Endothelial cell of umbilical vein (primary cell): ENCODE results near the gene SARS2. TPM values are rescaled to one million over a fixed set of nuclear protein-coding genes. Genes with fewer than 3 reads are reported as not detected.

Source experiments
- BruUV-seq: library from RNA; stranded (reverse); fragments of 400-500 nt; replicated peaks from 2 replicates; lab custom pipeline; 2021; lab: Mats Ljungman, UMichigan
- CTCF ChIA-PET: fragments of 300-600, 350-600 bp; sonication (Branson Sonifier 250); formaldehyde crosslinking; loops from one replicate; lab custom pipeline; 2021; ENCODE audit warnings: antibody characterized with exemption, inconsistent platforms; lab: Charles Lee
- POLR2A ChIA-PET: fragments of 300-600, 350-600 bp; sonication (Branson Sonifier 250); formaldehyde crosslinking; loops from one replicate; lab custom pipeline; 2021; ENCODE audit warnings: antibody characterized with exemption, inconsistent platforms; lab: Charles Lee
- DNase-seq: peaks from one replicate; pipeline ENCODE4 v3.0.0-alpha.2; 2011; ENCODE audit warnings: low read depth, low spot score
- FAIRE-seq: peaks from 2 replicates; lab custom pipeline; 2011; peaks lifted over from hg19 to GRCh38; lab: Jason Lieb, UNC
- H2AFZ ChIP-seq: 2 replicates; pipeline ENCODE4 v1.6.0; 2012; ENCODE audit warnings: low read depth, low read length, control low read depth, inconsistent platforms
- H3K27ac ChIP-seq: 2 replicates; pipeline ENCODE4 v1.5.1; 2011; ENCODE audit warnings: low read depth, mild to moderate bottlenecking, control low read depth, low read length, moderate library complexity; ENCODE audit not compliant: insufficient read depth
- H3K27me3 ChIP-seq, 2 experiments: 2 replicates each; pipeline versions ENCODE4 v1.6.0 to v1.6.1; 2011; ENCODE audit warnings: low read length in 2 of 2, mixed read lengths in 1 of 2; ENCODE audit not compliant: control insufficient read depth in 2 of 2, insufficient read depth in 2 of 2
- H3K36me3 ChIP-seq, 2 experiments: 2 replicates in 1 of 2; 3 replicates in 1 of 2; pipeline ENCODE4 v1.5.1; 2011; ENCODE audit warnings: low read length in 2 of 2, mild to moderate bottlenecking in 1 of 2, moderate library complexity in 1 of 2; ENCODE audit not compliant: control insufficient read depth in 2 of 2, insufficient read depth in 2 of 2; ENCODE audit errors: extremely low read depth in 1 of 2
- H3K4me1 ChIP-seq: 3 replicates; pipeline ENCODE4 v1.5.1; 2011; ENCODE audit warnings: mild to moderate bottlenecking, low read length; ENCODE audit not compliant: control insufficient read depth, insufficient read depth; ENCODE audit errors: extremely low read depth
- H3K4me2 ChIP-seq: 2 replicates; pipeline ENCODE4 v1.6.1; 2011; ENCODE audit warnings: low read length, control low read depth, mixed read lengths; ENCODE audit not compliant: insufficient read depth
- H3K4me3 ChIP-seq, 3 experiments: fragments of 200-600 bp in 1 of 3; sonication (generic), shearing (Covaris generic) in 1 of 3; replicated peaks in 1 of 3; 2 replicates each; pipeline ENCODE4 v1.5.1; 2011 to 2016; ENCODE audit warnings: control low read depth in 3 of 3, low read length in 3 of 3, mild to moderate bottlenecking in 2 of 3, inconsistent platforms in 1 of 3, low read depth in 1 of 3, moderate library complexity in 1 of 3; ENCODE audit not compliant: insufficient read depth in 1 of 3
- H3K79me2 ChIP-seq: 2 replicates; pipeline ENCODE4 v1.6.0; 2012; ENCODE audit warnings: low read length, inconsistent platforms; ENCODE audit not compliant: control insufficient read depth, insufficient read depth
- H3K9ac ChIP-seq: replicated peaks from 2 replicates; pipeline ENCODE3; 2011; ENCODE audit warnings: low read length, control low read depth; ENCODE audit not compliant: insufficient read depth; ENCODE audit errors: extremely low read depth
- H3K9me1 ChIP-seq: replicated peaks from 3 replicates; pipeline ENCODE4 v1.6.0; 2011; ENCODE audit warnings: mild to moderate bottlenecking, low read length; ENCODE audit not compliant: control insufficient read depth, insufficient read depth; ENCODE audit errors: extremely low read depth
- H3K9me3 ChIP-seq: replicated peaks from 2 replicates; pipeline ENCODE4 v1.5.1; 2012; ENCODE audit warnings: low read length, inconsistent platforms; ENCODE audit not compliant: control insufficient read depth, insufficient read depth
- H4K20me1 ChIP-seq: replicated peaks from 2 replicates; pipeline ENCODE3; 2011; ENCODE audit warnings: mild to moderate bottlenecking, low read length; ENCODE audit not compliant: control insufficient read depth, insufficient read depth; ENCODE audit errors: extremely low read depth
- EZH2 ChIP-seq: IDR thresholded peaks from 2 replicates; pipeline ENCODE4 v1.6.1; 2012; ENCODE audit warnings: borderline replicate concordance, low read depth, mild to moderate bottlenecking, moderate library complexity, low read length, inconsistent platforms; ENCODE audit not compliant: severe bottlenecking
- FOS ChIP-seq: IDR thresholded peaks from 2 replicates; pipeline ENCODE4 v1.6.1; 2011; ENCODE audit warnings: mild to moderate bottlenecking, low read length, moderate library complexity, borderline replicate concordance; ENCODE audit not compliant: insufficient read depth
- GATA2 ChIP-seq: IDR thresholded peaks from 2 replicates; pipeline ENCODE4 v1.7.0; 2011; ENCODE audit warnings: low read depth, mild to moderate bottlenecking, moderate library complexity, mixed read lengths, low read length; ENCODE audit not compliant: insufficient read length, insufficient read depth
- JUN ChIP-seq: IDR thresholded peaks from 2 replicates; pipeline ENCODE4 v1.6.1; 2011; ENCODE audit warnings: borderline replicate concordance, low read depth; ENCODE audit not compliant: insufficient read length, insufficient read depth
- MAX ChIP-seq: IDR thresholded peaks from 2 replicates; pipeline ENCODE4 v1.6.1; 2011; ENCODE audit not compliant: insufficient read depth, insufficient read length
- MYC ChIP-seq: IDR thresholded peaks from one replicate; pipeline ENCODE4 v1.6.1; 2011; ENCODE audit warnings: mild to moderate bottlenecking, low read depth, low read length
- POLR2A ChIP-seq: IDR thresholded peaks from 2 replicates; pipeline ENCODE4 v1.6.1; 2012; ENCODE audit warnings: low read depth, mild to moderate bottlenecking, control low read depth, low read length
- POLR2AphosphoS5 ChIP-seq: IDR thresholded peaks from 2 replicates; pipeline ENCODE4 v1.6.1; 2012; ENCODE audit warnings: low read depth, mild to moderate bottlenecking, control low read depth, low read length, moderate library complexity; ENCODE audit not compliant: insufficient read depth
- dilution Hi-C: fragments of 300-500 bp; cut with MboI; formaldehyde crosslinking; loops from one replicate; pipeline ENCODE4 v1.15.0; 2019; ENCODE audit warnings: low sequenced_read_pairs; ENCODE audit not compliant: extremely low pct_ligation_motif_present
- intact Hi-C: fragments of 100-400 bp; cut with micrococcal nuclease; formaldehyde crosslinking; loops from one replicate; pipeline ENCODE4 v1.10.0; 2022
- polyA plus RNA-seq, 4 experiments: library from polyadenylated mRNA; depleted of rRNA in 3 of 4; stranded (reverse) in 3 of 4; unstranded in 1 of 4; fragments of >200 nt; gene quantifications; 2 replicates each; pipeline versions ENCODE4 v1.2.1 to v1.2.3, GENCODE V29; 2011 to 2012; ENCODE audit warnings: missing spikeins in 1 of 4
- total RNA-seq: library from RNA; stranded (reverse); gene quantifications from 2 replicates; pipeline ENCODE4 v1.2.3, GENCODE V29; 2021
- TF ChIP-seq, protein P1 (sequence below), 2 donors: IDR thresholded peaks; 1 replicate in 1 of 2; 2 replicates in 1 of 2; pipeline ENCODE4 v1.5.1; 2011; ENCODE audit warnings: low read length in 2 of 2, mild to moderate bottlenecking in 2 of 2, moderate library complexity in 2 of 2, control low read depth in 1 of 2, inconsistent platforms in 1 of 2, low read depth in 1 of 2; ENCODE audit not compliant: insufficient read depth in 1 of 2; ENCODE audit errors: extremely low read depth in 1 of 2

SARS2 gene
- total and polyA plus RNA-seq, 2 donors (not counting 3 experiments of a cell fraction or from before 2014, with no cell fraction given) = 40.3 to 43.7 TPM

DNA sequence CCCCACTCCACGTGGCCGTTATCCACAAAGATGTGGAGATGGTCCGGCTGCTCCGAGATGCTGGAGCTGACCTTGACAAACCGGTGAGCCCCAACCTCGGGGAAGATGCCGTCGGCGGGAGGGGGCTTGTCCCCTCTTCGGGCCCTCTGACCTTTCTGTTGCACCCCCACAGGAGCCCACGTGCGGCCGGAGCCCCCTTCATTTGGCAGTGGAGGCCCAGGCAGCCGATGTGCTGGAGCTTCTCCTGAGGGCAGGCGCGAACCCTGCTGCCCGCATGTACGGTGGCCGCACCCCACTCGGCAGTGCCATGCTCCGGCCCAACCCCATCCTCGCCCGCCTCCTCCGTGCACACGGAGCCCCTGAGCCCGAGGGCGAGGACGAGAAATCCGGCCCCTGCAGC lies 23.3 kb downstream of the SARS2 start:
- Histone ChIP-seq H3K79me2 (no peaks in the 10 kb centered on the region), H2AFZ (no peak overlapping the region), H3K9ac (no peak overlapping the region), H3K4me3 (no peak overlapping the region), H3K36me3 (peaks cover 0 to 21% of the 10 kb centered on the region in 2 experiments), H3K9me1 (no peaks in the 10 kb centered on the region), H3K4me2 (no peak overlapping the region), H3K9me3 (no peaks in the 10 kb centered on the region), H4K20me1 (no peaks in the 10 kb centered on the region), H3K27me3 (no peaks in the 10 kb centered on the region), H3K4me1 (no peaks in the 10 kb centered on the region), H3K27ac (no peak overlapping the region)
- TF ChIP-seq MYC (no peak), MAX (no peak), GATA2 (no peak), POLR2A (no peak), FOS (no peak), POLR2AphosphoS5 (no peak), EZH2 (no peak), JUN (no peak)
- TF ChIP-seq, protein P1, sequence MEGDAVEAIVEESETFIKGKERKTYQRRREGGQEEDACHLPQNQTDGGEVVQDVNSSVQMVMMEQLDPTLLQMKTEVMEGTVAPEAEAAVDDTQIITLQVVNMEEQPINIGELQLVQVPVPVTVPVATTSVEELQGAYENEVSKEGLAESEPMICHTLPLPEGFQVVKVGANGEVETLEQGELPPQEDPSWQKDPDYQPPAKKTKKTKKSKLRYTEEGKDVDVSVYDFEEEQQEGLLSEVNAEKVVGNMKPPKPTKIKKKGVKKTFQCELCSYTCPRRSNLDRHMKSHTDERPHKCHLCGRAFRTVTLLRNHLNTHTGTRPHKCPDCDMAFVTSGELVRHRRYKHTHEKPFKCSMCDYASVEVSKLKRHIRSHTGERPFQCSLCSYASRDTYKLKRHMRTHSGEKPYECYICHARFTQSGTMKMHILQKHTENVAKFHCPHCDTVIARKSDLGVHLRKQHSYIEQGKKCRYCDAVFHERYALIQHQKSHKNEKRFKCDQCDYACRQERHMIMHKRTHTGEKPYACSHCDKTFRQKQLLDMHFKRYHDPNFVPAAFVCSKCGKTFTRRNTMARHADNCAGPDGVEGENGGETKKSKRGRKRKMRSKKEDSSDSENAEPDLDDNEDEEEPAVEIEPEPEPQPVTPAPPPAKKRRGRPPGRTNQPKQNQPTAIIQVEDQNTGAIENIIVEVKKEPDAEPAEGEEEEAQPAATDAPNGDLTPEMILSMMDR (IDR thresholded peaks at IDR 0.05; ENCODE audit: extremely low read depth in 1 of 2, insufficient read depth in 1 of 2, low read depth in 1 of 2, low read length in 2 of 2) = no peak
- DNase-seq (no peak), FAIRE-seq (no peak)
- dilution Hi-C loops = no loop called here
- ChIA-PET CTCF (interaction anchor here (0.7 kb wide), 1 partner anchor 23 kb away, joined by 3 read pairs; the partner anchor contains the start of genes MRPS12 and SARS2), POLR2A (no interaction called here)
- intact Hi-C loops = no loop called here
- BruUV-seq = no TSS peak
